ENCODE measurements around the gene CBFA2T3. TPM values are rescaled to one million over a fixed set of nuclear protein-coding genes. Genes with fewer than 3 reads are reported as not detected.

Gene CBFA2T3
- total and polyA plus RNA-seq, 9 donors: 0.53 to 2.8 (median 1.2) TPM; not detected in 1

DNA sequence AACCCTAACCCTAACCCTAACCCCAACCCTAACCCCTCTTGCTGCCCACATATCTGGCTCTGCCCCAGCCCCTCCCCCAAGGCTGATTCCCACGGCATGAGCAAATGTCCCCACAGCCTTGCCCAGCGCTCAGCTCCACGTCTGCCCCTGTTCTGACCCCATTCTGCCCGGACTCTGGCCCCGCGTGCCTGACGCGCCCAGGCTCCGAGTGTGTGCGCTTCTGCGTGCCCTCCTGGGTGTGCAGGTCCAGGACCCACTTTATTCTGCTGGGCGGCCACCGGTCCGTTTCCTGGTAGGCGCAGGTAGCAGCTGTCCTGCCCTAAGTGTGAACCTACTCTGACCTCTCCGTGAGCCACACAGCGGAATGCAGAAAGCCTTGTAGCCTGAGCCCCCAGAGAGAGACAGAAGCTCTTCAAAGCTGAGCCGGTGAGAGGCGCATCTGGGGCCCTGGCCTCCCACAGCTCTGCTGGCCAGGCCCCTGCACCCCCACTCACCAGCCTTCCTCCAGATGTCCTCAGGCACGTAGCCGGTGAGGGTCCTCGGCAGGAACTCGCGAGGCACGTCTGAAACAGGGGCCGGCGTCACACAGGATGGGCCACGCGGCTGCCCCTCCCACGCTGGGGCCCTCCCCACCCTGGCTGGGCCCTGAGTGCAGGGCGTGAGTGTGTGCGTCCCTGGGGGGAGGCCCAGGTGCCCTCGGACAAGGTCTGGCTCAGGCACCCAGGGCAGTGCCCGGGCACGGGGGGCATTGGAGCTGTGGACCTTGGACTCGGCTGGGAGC, 96.6 kb downstream of the CBFA2T3 start:
- no peaks in the 10 kb centered on the region for H3K27me3 ChIP-seq
- no peak for DNase-seq
- TF ChIP-seq, protein P1, sequence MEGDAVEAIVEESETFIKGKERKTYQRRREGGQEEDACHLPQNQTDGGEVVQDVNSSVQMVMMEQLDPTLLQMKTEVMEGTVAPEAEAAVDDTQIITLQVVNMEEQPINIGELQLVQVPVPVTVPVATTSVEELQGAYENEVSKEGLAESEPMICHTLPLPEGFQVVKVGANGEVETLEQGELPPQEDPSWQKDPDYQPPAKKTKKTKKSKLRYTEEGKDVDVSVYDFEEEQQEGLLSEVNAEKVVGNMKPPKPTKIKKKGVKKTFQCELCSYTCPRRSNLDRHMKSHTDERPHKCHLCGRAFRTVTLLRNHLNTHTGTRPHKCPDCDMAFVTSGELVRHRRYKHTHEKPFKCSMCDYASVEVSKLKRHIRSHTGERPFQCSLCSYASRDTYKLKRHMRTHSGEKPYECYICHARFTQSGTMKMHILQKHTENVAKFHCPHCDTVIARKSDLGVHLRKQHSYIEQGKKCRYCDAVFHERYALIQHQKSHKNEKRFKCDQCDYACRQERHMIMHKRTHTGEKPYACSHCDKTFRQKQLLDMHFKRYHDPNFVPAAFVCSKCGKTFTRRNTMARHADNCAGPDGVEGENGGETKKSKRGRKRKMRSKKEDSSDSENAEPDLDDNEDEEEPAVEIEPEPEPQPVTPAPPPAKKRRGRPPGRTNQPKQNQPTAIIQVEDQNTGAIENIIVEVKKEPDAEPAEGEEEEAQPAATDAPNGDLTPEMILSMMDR (IDR thresholded peaks at IDR 0.05): no peak
- TF ChIP-seq EP300 (IDR thresholded peaks at IDR 0.05) (no peak), POLR2A (IDR thresholded peaks at IDR 0.05) (no peak)

DNA sequence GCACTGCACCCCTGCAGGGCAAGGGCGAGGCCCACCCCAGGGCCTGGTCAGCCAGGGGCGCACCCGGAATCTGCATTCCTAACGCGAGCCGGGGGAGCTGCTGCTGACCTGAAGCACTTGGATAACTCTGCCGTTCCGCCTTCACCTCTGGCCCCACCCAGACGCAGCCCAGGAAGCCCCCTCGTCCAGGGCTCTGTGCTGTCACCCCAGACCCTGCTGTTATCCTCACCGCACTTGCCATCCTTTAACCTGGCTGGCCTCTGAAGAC, 97.3 kb downstream of the CBFA2T3 start:
- Histone ChIP-seq H3K4me1 (ENCODE audit: insufficient read depth) (no peaks in the 10 kb centered on the region), H3K36me3 (no peaks in the 10 kb centered on the region), H3K4me3 (no peak overlapping the region), H3K27me3 (no peaks in the 10 kb centered on the region), H3K9me3 (no peaks in the 10 kb centered on the region), H3K27ac (no peak overlapping the region)
- TF ChIP-seq POLR2A (IDR thresholded peaks at IDR 0.05) (no peak), EP300 (IDR thresholded peaks at IDR 0.05) (no peak)
- TF ChIP-seq, protein P1 (IDR thresholded peaks at IDR 0.05): no peak
- DNase-seq: no peak
- intact Hi-C loops (cut with DNase I): no loop called here
- 50 to 67% (median 58%) methylated on average over 11 of the region's 11 CpGs for WGBS, 3 donors

More for the DNA sequence above, 96.6 kb downstream of the CBFA2T3 start:
- 28 to 39% (median 32%) methylated on average over 32 to 36 of the region's 36 CpGs for WGBS, 3 donors
- H3K9me3 ChIP-seq: no peaks in the 10 kb centered on the region
- H3K4me1 ChIP-seq (ENCODE audit: insufficient read depth): no peaks in the 10 kb centered on the region
- H3K27ac ChIP-seq: no peak overlapping the region
- intact Hi-C loops (cut with DNase I): no loop called here
- no peaks in the 10 kb centered on the region for H3K36me3 ChIP-seq
- H3K4me3 ChIP-seq: no peak overlapping the region

DNA sequence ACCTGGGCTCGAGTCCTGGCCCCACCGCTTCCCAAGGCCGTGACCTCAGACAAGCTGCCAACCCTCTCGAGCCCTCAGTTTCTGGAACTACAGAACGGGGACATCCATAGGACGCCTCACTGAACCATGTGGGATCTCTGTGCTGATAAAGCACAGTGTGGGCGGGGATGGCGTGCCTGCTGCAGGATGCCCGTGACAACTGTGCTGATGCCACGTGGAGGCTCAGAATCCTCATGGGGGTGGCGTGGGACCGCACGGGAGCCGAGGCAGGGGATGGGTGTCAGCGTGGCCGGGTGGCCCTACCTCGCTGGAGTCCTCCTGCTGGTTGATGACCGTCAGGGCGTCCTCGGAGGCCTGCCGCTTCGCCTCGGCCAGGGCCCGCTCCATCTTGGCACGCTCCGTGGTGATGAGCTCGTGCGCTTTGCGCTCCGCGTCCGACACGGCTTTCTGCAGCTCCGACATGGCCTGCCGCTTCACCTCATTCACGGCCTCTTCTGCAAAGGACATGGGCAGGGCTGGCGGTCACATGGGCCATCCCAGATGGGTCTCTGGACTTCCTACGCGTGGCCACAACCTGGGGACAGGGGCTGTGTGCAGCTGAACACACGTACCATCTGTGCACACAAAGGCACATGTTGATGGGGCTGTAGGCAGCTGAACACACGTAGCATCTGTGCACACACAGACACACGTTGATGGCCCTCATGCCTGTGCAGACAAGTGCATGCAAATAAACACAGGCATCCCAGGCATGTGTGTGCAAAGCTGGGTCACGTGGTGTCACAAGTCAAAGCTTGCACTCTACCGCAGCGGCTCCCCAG, 97.8 kb downstream of the CBFA2T3 start:
- intact Hi-C loops (cut with DNase I): no loop called here
- Histone ChIP-seq H3K9me3 (no peaks in the 10 kb centered on the region), H3K36me3 (no peaks in the 10 kb centered on the region), H3K4me1 (ENCODE audit: insufficient read depth) (no peaks in the 10 kb centered on the region), H3K27me3 (no peaks in the 10 kb centered on the region), H3K4me3 (no peak overlapping the region), H3K27ac (no peak overlapping the region)
- TF ChIP-seq EP300 (IDR thresholded peaks at IDR 0.05) (no peak), POLR2A (IDR thresholded peaks at IDR 0.05) (no peak)
- TF ChIP-seq, protein P1 (IDR thresholded peaks at IDR 0.05): no peak
- WGBS, 3 donors: 87 to 91% (median 89%) methylated on average over 43 to 45 of the region's 45 CpGs
- DNase-seq: no peak

DNA sequence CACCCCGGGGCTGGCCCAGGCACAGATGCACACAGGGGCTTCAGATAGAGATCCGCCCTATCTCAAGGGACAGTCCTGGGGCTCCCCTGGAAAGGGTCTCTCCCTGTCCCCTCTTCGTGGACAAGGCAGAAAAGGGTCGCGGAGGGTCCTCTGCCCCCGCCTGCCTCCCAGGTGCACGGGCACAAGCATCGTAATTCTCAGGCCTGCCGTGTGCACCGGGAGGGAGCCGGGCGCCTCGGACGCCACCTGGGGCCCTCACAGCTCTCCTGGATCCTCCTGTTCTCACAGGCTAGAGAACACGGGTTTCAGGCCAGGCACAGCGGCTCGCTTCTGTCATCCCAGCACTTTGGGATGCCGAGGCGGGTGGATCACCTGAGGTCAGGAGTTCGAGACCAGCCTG, 98.7 kb downstream of the CBFA2T3 start:
- H3K36me3 ChIP-seq: no peaks in the 10 kb centered on the region
- no peaks in the 10 kb centered on the region for H3K27me3 ChIP-seq
- intact Hi-C loops (cut with DNase I): no loop called here
- no peaks in the 10 kb centered on the region for H3K4me1 ChIP-seq (ENCODE audit: insufficient read depth)
- no peak overlapping the region for H3K27ac ChIP-seq
- no peak for DNase-seq
- no peak overlapping the region for H3K4me3 ChIP-seq
- H3K9me3 ChIP-seq: no peaks in the 10 kb centered on the region
- 90 to 93% (median 93%) methylated on average over 20 of the region's 20 CpGs for WGBS, 3 donors
- TF ChIP-seq, protein P1 (IDR thresholded peaks at IDR 0.05): no peak
- TF ChIP-seq POLR2A (IDR thresholded peaks at IDR 0.05): no peak
- TF ChIP-seq EP300 (IDR thresholded peaks at IDR 0.05): no peak
